Duodenal mucosa (tissue), 2 donors: ENCODE data around the gene GALNT12.

Experiments
- H3K27ac ChIP-seq: one replicate; pipeline ENCODE4 v1.7.0; 2013; ENCODE audit warnings: low read depth, low read length
- H3K27me3 ChIP-seq, 2 donors: one replicate each; pipeline ENCODE4 v1.7.0; 2013; ENCODE audit warnings: low read length in 2 of 2, control low read depth in 1 of 2; ENCODE audit not compliant: insufficient read depth in 2 of 2, control insufficient read depth in 1 of 2
- H3K36me3 ChIP-seq, 2 donors: one replicate each; pipeline ENCODE4 v1.7.0; 2013; ENCODE audit warnings: low read length in 2 of 2, control low read depth in 1 of 2; ENCODE audit not compliant: insufficient read depth in 2 of 2, control insufficient read depth in 1 of 2
- H3K4me1 ChIP-seq, 2 donors: one replicate each; pipeline ENCODE4 v1.7.0; 2013; ENCODE audit warnings: low read length in 2 of 2, control low read depth in 1 of 2; ENCODE audit not compliant: insufficient read depth in 2 of 2, control insufficient read depth in 1 of 2
- H3K4me3 ChIP-seq, 2 donors: one replicate each; pipeline ENCODE4 v1.7.0; 2013; ENCODE audit warnings: low read length in 2 of 2, low read depth in 1 of 2
- H3K9ac ChIP-seq, 2 donors: one replicate each; pipeline ENCODE4 v1.7.0; 2013; ENCODE audit warnings: low read length in 2 of 2, low read depth in 1 of 2
- H3K9me3 ChIP-seq, 2 donors: one replicate each; pipeline ENCODE4 v1.7.0; 2013; ENCODE audit warnings: low read length in 2 of 2, control low read depth in 1 of 2; ENCODE audit not compliant: control insufficient read depth in 1 of 2

The GALNT12 gene

DNA sequence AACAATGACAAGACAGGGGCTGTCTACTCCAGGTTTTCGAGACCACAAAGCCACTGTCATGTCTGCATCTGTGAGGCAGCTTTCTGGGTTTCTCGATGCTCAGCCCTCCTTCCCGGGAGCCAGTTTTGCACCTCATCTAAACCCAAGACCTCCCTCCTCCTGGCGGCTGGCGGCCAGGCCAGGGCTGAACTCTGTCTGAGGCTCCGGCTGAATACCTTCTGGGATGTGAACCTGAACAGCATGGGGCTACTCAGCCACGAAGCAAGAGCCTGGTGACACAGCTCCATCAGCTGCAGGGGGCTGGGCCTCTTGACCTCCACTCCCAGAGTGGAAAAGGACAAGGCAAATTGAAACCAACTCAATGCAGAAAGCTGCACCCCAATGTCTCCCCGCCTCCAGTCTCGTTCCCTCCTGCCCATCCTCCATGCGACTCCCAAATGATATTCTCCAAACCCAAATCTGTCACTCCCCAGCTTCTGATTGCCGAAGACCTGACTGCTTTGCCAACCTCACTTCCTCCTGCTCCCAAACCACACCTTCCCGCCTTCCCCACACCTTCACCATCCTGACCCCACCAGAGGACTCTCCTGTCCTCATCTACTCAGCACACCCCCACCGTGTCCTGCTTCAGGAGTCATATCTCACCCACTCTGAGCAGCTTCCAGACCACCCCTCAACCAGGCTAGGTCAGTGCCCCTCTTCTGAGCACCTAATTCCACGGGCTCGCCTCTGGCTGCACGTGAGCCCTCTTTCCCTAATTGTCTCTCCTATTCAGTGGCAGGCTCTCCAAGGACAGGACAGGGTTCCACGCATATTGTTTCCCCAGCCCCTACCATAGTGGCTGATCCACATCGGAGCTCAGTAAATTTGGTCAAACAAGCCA lies 15.6 kb upstream of the GALNT12 start:
- Histone ChIP-seq H3K9ac (no peak overlapping the region), H3K9me3 (no peaks in the 10 kb centered on the region), H3K27me3 (no peaks in the 10 kb centered on the region), H3K27ac (no peak overlapping the region), H3K4me1 (peaks cover 20 to 31% of the 10 kb centered on the region in 2 donors), H3K36me3 (peaks cover 8 to 19% of the 10 kb centered on the region in 2 donors), H3K4me3 (no peak overlapping the region)

DNA sequence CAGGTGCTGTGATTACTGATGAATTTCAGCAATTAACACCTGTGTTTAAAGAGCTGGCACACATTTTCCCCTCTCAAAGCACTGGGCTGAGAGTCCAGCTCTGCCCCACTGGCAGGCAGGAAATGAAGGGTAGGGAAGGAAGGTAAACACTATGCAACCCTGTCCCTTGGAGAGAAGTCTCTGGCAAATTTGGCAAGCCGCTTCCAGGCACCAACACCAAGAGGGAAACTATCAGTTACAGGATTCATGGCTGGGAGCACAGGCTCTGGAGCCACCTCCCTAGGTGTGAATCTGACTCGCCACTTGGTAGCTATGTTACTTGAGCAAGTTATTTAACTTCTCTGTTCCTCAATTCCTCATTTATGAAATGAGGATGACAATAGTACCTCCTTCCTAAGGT lies 14.4 kb upstream of the GALNT12 start:
- Histone ChIP-seq H3K27me3 (no peaks in the 10 kb centered on the region), H3K9me3 (no peaks in the 10 kb centered on the region), H3K27ac (no peak overlapping the region), H3K4me3 (no peak overlapping the region), H3K36me3 (peaks cover 6 to 17% of the 10 kb centered on the region in 2 donors), H3K4me1 (peaks cover 20 to 27% of the 10 kb centered on the region in 2 donors), H3K9ac (no peak overlapping the region)

- Histone ChIP-seq H3K4me3 (peak overlapping the region in 1 of 2 donors; percentile 75), H3K27ac (no peak overlapping the region), H3K9me3 (no peaks in the 10 kb centered on the region)
These were observed 12.7 kb upstream of the GALNT12 start for GRCh38 chr9:98794802-98795201.

GRCh38 chr9:98795295-98795955 lies 12.0 kb upstream of the GALNT12 start:
- Histone ChIP-seq H3K9me3 (no peaks in the 10 kb centered on the region), H3K4me1 (peaks cover 20 to 27% of the 10 kb centered on the region in 2 donors), H3K36me3 (peaks cover 0 to under 1% of the 10 kb centered on the region in 2 donors), H3K9ac (peak overlapping the region; percentile 51 to 64), H3K4me3 (peak overlapping the region; percentile 69 to 75), H3K27ac (no peak overlapping the region), H3K27me3 (no peaks in the 10 kb centered on the region)

More at GRCh38 chr9:98794802-98795201, 12.7 kb upstream of the GALNT12 start:
- peaks cover 20 to 27% of the 10 kb centered on the region in 2 donors for H3K4me1 ChIP-seq
- H3K9ac ChIP-seq, result peak overlapping the region in 1 of 2 donors; percentile 64
- no peaks in the 10 kb centered on the region for H3K27me3 ChIP-seq
- peaks cover 0 to 7% of the 10 kb centered on the region in 2 donors for H3K36me3 ChIP-seq

DNA sequence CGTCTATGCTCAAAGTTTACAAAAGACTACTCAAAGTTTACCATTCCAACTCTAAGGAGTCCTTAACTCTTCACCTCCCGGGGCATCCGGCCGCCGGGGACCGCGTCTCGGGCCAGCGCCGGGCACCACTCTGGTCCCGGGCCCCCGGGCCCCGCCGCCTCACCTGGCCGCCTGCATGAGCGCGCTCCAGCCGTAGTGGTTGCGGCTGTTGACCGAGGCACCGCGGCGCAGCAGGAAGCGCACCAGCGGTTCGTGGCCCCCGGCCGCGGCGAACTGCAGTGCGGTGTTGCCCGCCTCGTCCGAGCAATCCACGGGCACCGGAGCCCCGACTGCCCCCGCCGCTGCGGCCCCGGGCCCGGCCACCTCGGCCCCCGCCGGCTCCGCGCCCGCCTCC lies 11.5 kb upstream of the GALNT12 start:
- Histone ChIP-seq H3K36me3 (no peaks in the 10 kb centered on the region), H3K4me3 (peak overlapping the region; percentile 69 to 75), H3K4me1 (peaks cover 16 to 23% of the 10 kb centered on the region in 2 donors), H3K9me3 (no peaks in the 10 kb centered on the region), H3K9ac (peak overlapping the region; percentile 51 to 64), H3K27ac (no peak overlapping the region), H3K27me3 (no peaks in the 10 kb centered on the region)

DNA sequence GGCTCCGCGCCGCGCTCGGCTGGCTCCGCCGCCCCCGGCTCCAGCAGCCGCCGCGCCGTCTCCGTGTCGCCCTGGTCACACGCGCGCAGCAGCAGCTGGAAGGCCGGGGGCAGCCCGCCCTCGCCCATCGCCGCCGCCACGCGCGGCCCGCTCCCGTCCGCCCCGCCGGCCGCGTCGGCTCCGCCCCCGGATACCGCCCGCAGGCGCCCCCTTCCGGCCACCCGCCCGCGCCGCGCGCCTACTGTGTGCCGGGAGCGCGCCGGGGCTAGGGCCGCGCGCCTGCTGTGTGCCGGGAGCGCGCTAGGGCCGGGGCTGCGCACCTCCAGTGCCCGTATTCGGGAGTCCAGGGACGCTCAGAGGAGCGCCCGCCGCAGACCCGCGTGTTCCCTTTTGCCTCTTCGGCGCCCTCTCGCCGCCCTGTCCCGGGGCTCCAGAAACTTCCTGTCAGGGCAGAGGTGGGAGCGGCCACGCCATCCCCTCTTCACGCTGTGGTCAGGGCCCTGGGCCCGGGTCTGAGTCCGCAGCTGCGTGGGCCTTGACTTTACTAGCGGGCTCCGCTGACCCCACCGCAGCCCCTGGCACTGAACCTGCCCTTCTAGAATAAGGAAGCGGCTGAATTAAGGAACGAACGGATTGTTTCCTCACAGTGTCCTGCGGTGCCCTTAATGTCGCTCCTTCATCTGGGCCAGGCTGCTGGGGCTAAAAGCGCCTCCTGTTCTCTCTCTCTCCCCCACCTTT lies 10.9 kb upstream of the GALNT12 start, which contains the start of gene ANKS6:
Gene ANKS6 (minus strand): TSS at position 192 of the 738 bp plus-strand sequence. CDS start 64 bp downstream, at position 128.
- Histone ChIP-seq H3K27me3 (no peaks in the 10 kb centered on the region), H3K9ac (peak within 1 kb of the TSS; percentile 57 to 88), H3K4me1 (peaks cover 14 to 19% of the 10 kb centered on the region in 2 donors), H3K4me3 (peak within 1 kb of the TSS; percentile 75 to 77), H3K36me3 (no peaks in the 10 kb centered on the region), H3K27ac (no peak within 1 kb of the TSS), H3K9me3 (no peaks in the 10 kb centered on the region)

DNA sequence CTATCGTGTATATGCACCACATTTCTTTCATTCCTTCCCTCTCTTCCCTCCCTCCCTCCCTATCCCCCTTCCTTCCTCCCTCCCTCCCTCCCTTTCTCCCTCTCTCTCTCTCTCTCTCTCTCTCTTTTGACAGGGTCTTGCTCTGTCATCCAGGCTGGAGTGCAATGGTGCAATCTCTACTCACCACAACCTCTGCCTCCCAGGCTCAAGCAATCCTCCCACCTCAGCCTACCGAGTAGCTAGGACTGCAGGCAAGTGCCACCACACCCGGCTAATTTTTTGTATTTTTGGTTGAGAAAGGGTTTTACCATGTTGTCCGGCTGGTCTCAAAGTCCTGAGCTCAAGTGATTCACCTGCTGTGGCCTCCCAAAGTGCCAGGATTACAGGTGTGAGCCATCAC lies 10.0 kb upstream of the GALNT12 start:
- Histone ChIP-seq H3K27ac (no peak overlapping the region), H3K9me3 (no peaks in the 10 kb centered on the region)

DNA sequence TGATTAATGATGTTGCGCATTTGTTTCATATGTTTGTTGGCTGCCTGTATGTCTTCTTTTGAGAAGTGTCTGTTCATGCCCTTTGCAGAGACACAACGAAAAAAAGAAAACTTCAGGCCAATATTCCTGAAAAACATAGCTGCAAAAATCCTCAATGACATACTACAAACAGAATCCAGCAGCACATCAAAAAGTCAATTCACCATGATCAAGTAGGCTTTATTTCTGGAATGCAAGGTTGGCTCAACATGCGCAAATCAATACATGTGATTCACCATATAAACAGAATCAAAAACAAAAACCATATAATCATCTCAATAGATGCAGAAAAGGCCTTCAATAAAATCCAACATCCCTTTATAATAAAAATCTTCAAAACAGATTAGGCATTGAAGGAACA lies 9.2 kb upstream of the GALNT12 start:
- Histone ChIP-seq H3K27ac (no peak overlapping the region), H3K36me3 (no peaks in the 10 kb centered on the region), H3K9ac (no peak overlapping the region), H3K4me3 (no peak overlapping the region), H3K4me1 (peaks cover 7 to 19% of the 10 kb centered on the region in 2 donors), H3K27me3 (no peaks in the 10 kb centered on the region), H3K9me3 (no peaks in the 10 kb centered on the region)

More for the DNA sequence above, 10.0 kb upstream of the GALNT12 start:
- H3K4me3 ChIP-seq, result no peak overlapping the region
- H3K36me3 ChIP-seq, result no peaks in the 10 kb centered on the region
- H3K9ac ChIP-seq, result no peak overlapping the region
- no peaks in the 10 kb centered on the region for H3K27me3 ChIP-seq
- peaks cover 14 to 19% of the 10 kb centered on the region in 2 donors for H3K4me1 ChIP-seq

DNA sequence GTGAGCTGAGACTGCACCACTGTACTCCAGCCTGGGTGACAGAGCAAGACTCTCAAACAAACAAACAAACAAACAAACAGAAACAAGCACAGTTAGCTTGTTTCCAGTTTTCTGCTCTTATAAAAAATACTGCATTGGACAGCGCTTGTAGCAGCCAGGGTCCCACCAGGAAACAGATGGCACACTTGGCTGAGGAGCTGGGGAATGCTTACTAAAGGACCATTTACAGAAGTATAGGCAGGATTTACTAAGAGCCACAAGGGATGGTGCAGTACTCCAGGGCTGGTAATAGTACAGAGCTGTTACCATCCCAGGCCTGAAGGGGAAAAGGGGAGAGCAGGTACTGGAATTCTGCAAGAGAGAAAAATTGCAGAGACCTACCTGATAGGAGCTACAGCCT lies 5.9 kb upstream of the GALNT12 start:
- Histone ChIP-seq H3K4me3 (no peak overlapping the region), H3K27me3 (no peaks in the 10 kb centered on the region), H3K27ac (no peak overlapping the region), H3K4me1 (peaks cover 19 to 25% of the 10 kb centered on the region in 2 donors), H3K36me3 (no peaks in the 10 kb centered on the region), H3K9me3 (no peaks in the 10 kb centered on the region), H3K9ac (no peak overlapping the region)
